Mucosa of stomach (tissue), 1 donor: ENCODE data around the gene CD34.

Source experiments
- H3K27me3 ChIP-seq: one replicate; pipeline ENCODE4 v1.7.0; 2013; ENCODE audit warnings: mild to moderate bottlenecking, low read length; ENCODE audit not compliant: control insufficient read depth, insufficient read depth
- H3K36me3 ChIP-seq: one replicate; pipeline ENCODE4 v1.7.0; 2013; ENCODE audit warnings: low read length; ENCODE audit not compliant: control insufficient read depth, insufficient read depth
- H3K4me1 ChIP-seq: one replicate; pipeline ENCODE4 v1.7.0; 2013; ENCODE audit warnings: mild to moderate bottlenecking, low read length; ENCODE audit not compliant: control insufficient read depth, insufficient read depth
- H3K4me3 ChIP-seq: one replicate; pipeline ENCODE4 v1.7.0; 2013; ENCODE audit warnings: low read length
- H3K9ac ChIP-seq: one replicate; pipeline ENCODE4 v1.7.0; 2013; ENCODE audit warnings: mild to moderate bottlenecking, low read length, moderate library complexity
- H3K9me3 ChIP-seq: one replicate; pipeline ENCODE4 v1.7.0; 2013; ENCODE audit warnings: mild to moderate bottlenecking, low read length, moderate library complexity; ENCODE audit not compliant: control insufficient read depth
- donor health status: Pancreatic carcinoma.

Gene CD34

GRCh38 chr1:207893737-207894582 is 17.0 kb downstream of the CD34 start:
- Histone ChIP-seq H3K4me1 (peaks cover 13% of the 10 kb centered on the region), H3K9ac (no peak overlapping the region), H3K27me3 (no peaks in the 10 kb centered on the region), H3K4me3 (no peak overlapping the region), H3K9me3 (no peaks in the 10 kb centered on the region), H3K36me3 (no peaks in the 10 kb centered on the region)

- Histone ChIP-seq H3K9me3 (no peaks in the 10 kb centered on the region), H3K9ac (no peak overlapping the region), H3K27me3 (no peaks in the 10 kb centered on the region), H3K4me3 (no peak overlapping the region), H3K36me3 (no peaks in the 10 kb centered on the region), H3K4me1 (peaks cover 13% of the 10 kb centered on the region)
These were observed 18.2 kb downstream of the CD34 start for GRCh38 chr1:207892764-207893163.

GRCh38 chr1:207891148-207891547 is 19.8 kb downstream of the CD34 start:
- Histone ChIP-seq H3K27me3 (no peaks in the 10 kb centered on the region), H3K36me3 (no peaks in the 10 kb centered on the region), H3K4me3 (no peak overlapping the region), H3K4me1 (peaks cover 13% of the 10 kb centered on the region), H3K9ac (no peak overlapping the region), H3K9me3 (no peaks in the 10 kb centered on the region)

- H3K36me3 ChIP-seq, result no peaks in the 10 kb centered on the region
- H3K27me3 ChIP-seq, result no peaks in the 10 kb centered on the region
- no peak overlapping the region for H3K9ac ChIP-seq
- no peaks in the 10 kb centered on the region for H3K9me3 ChIP-seq
- H3K4me1 ChIP-seq, result peaks cover 18% of the 10 kb centered on the region
- no peak overlapping the region for H3K4me3 ChIP-seq
These were observed 20.7 kb downstream of the CD34 start for GRCh38 chr1:207890136-207890738.

- Histone ChIP-seq H3K4me1 (peaks cover 34% of the 10 kb centered on the region), H3K36me3 (no peaks in the 10 kb centered on the region), H3K9me3 (no peaks in the 10 kb centered on the region), H3K4me3 (no peak overlapping the region), H3K27me3 (no peaks in the 10 kb centered on the region), H3K9ac (no peak overlapping the region)
These were observed 22.3 kb downstream of the CD34 start for GRCh38 chr1:207888652-207889051.

- H3K36me3 ChIP-seq, result no peaks in the 10 kb centered on the region
- no peak overlapping the region for H3K4me3 ChIP-seq
- H3K4me1 ChIP-seq, result peaks cover 35% of the 10 kb centered on the region
- H3K27me3 ChIP-seq, result no peaks in the 10 kb centered on the region
- no peak overlapping the region for H3K9ac ChIP-seq
- no peaks in the 10 kb centered on the region for H3K9me3 ChIP-seq
These were observed 23.3 kb downstream of the CD34 start for GRCh38 chr1:207887542-207888201.

- Histone ChIP-seq H3K4me3 (no peak overlapping the region), H3K27me3 (no peaks in the 10 kb centered on the region), H3K9ac (no peak overlapping the region), H3K9me3 (no peaks in the 10 kb centered on the region), H3K4me1 (peaks cover 34% of the 10 kb centered on the region), H3K36me3 (no peaks in the 10 kb centered on the region)
These were observed 24.7 kb downstream of the CD34 start for GRCh38 chr1:207886227-207886626.

- Histone ChIP-seq H3K9ac (no peak overlapping the region), H3K4me1 (peaks cover 25% of the 10 kb centered on the region), H3K27me3 (no peaks in the 10 kb centered on the region), H3K4me3 (no peak overlapping the region), H3K9me3 (no peaks in the 10 kb centered on the region), H3K36me3 (no peaks in the 10 kb centered on the region)
These were observed 25.5 kb downstream of the CD34 start for GRCh38 chr1:207885129-207886032.

GRCh38 chr1:207884266-207885029 is 26.5 kb downstream of the CD34 start:
- Histone ChIP-seq H3K4me3 (no peak overlapping the region), H3K9me3 (no peaks in the 10 kb centered on the region), H3K36me3 (no peaks in the 10 kb centered on the region), H3K9ac (no peak overlapping the region), H3K4me1 (peaks cover 22% of the 10 kb centered on the region), H3K27me3 (no peaks in the 10 kb centered on the region)

- no peaks in the 10 kb centered on the region for H3K36me3 ChIP-seq
- H3K9me3 ChIP-seq, result no peaks in the 10 kb centered on the region
- no peaks in the 10 kb centered on the region for H3K27me3 ChIP-seq
- no peak overlapping the region for H3K4me3 ChIP-seq
- H3K9ac ChIP-seq, result no peak overlapping the region
- peaks cover 22% of the 10 kb centered on the region for H3K4me1 ChIP-seq
These were observed 27.2 kb downstream of the CD34 start for GRCh38 chr1:207883660-207884250.
